A549 (cell line): ENCODE results near the gene IFFO2.

Source experiments
- KDM5A ChIP-seq: fragments of 200-600 bp; sonication (generic); IDR thresholded peaks from 2 replicates; pipeline ENCODE4 v1.6.1; 2016; ENCODE audit warnings: antibody characterized with exemption, mild to moderate bottlenecking
- POLR2A ChIP-seq: IDR thresholded peaks from 2 replicates; pipeline ENCODE4 v1.6.1; 2012; ENCODE audit warnings: mild to moderate bottlenecking, low read length
- REST ChIP-seq: fragments of 200-600 bp; sonication (generic); IDR thresholded peaks from 2 replicates; pipeline ENCODE4 v1.6.1; 2016; ENCODE audit warnings: antibody characterized with exemption, mild to moderate bottlenecking, moderate library complexity
- SREBF2 ChIP-seq: fragments of 450-650 bp; IDR thresholded peaks from 2 replicates; pipeline ENCODE4 v1.6.1; 2014; ENCODE audit warnings: mild to moderate bottlenecking, moderate library complexity
- TF ChIP-seq, protein P1 (sequence below): fragments of >200 bp; sonication (Bioruptor Twin); formaldehyde crosslinking; IDR thresholded peaks from 3 replicates; pipeline ENCODE4 v1.5.1; 2016
- TF ChIP-seq, protein P2 (sequence below): IDR thresholded peaks from 2 replicates; pipeline ENCODE4 v1.6.1; 2012

- TF ChIP-seq POLR2A: no peak
- TF ChIP-seq REST: no peak
- no peak for TF ChIP-seq SREBF2
- TF ChIP-seq, protein P1, sequence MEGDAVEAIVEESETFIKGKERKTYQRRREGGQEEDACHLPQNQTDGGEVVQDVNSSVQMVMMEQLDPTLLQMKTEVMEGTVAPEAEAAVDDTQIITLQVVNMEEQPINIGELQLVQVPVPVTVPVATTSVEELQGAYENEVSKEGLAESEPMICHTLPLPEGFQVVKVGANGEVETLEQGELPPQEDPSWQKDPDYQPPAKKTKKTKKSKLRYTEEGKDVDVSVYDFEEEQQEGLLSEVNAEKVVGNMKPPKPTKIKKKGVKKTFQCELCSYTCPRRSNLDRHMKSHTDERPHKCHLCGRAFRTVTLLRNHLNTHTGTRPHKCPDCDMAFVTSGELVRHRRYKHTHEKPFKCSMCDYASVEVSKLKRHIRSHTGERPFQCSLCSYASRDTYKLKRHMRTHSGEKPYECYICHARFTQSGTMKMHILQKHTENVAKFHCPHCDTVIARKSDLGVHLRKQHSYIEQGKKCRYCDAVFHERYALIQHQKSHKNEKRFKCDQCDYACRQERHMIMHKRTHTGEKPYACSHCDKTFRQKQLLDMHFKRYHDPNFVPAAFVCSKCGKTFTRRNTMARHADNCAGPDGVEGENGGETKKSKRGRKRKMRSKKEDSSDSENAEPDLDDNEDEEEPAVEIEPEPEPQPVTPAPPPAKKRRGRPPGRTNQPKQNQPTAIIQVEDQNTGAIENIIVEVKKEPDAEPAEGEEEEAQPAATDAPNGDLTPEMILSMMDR: no peak
- no peak for TF ChIP-seq KDM5A
- TF ChIP-seq, protein P2, sequence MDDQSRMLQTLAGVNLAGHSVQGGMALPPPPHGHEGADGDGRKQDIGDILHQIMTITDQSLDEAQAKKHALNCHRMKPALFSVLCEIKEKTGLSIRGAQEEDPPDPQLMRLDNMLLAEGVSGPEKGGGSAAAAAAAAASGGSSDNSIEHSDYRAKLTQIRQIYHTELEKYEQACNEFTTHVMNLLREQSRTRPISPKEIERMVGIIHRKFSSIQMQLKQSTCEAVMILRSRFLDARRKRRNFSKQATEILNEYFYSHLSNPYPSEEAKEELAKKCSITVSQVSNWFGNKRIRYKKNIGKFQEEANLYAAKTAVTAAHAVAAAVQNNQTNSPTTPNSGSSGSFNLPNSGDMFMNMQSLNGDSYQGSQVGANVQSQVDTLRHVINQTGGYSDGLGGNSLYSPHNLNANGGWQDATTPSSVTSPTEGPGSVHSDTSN: no peak
Observed at GRCh38 chr1:18922319-18922726, 34.2 kb downstream of the IFFO2 start.
